GM19372 (cell line): ENCODE measurements around the gene SLC41A1.
"Not testable (repeated sequence)": the region's sequence is repeated elsewhere in the genome, so short reads cannot be mapped to it uniquely, and the experiment has no call there.

Experiments
- ATAC-seq: cut with Tn5 transposase; IDR thresholded peaks from one replicate; pipeline ENCODE4 v1.9.1; 2021; ENCODE audit warnings: mild to moderate bottlenecking, low read depth, moderate library complexity; ENCODE audit not compliant: unreplicated experiment

SLC41A1 gene

GRCh38 chr1:205812878-205813754, at the start of gene SLC41A1:
SLC41A1 (minus strand) TSS chr1:205813198; CDS start chr1:205810441, 2,757 bp downstream.
- ATAC-seq, result peak; percentile 83

- no peak for ATAC-seq
These were observed 48.5 kb upstream of the SLC41A1 start for GRCh38 chr1:205861540-205861939.

- no peak for ATAC-seq
These were observed 45.4 kb upstream of the SLC41A1 start for GRCh38 chr1:205858141-205858961.

- ATAC-seq, result not testable (repeated sequence)
These were observed 44.5 kb upstream of the SLC41A1 start for GRCh38 chr1:205857501-205857900.

- no peak for ATAC-seq
These were observed 43.4 kb upstream of the SLC41A1 start for GRCh38 chr1:205856433-205856832.

- ATAC-seq, result no peak
These were observed 40.0 kb upstream of the SLC41A1 start for GRCh38 chr1:205852969-205853368.

GRCh38 chr1:205851993-205852392, 39.0 kb upstream of the SLC41A1 start:
- ATAC-seq, result no peak

GRCh38 chr1:205849619-205850355, 36.8 kb upstream of the SLC41A1 start, which contains the start of gene PM20D1:
PM20D1 (minus strand) TSS chr1:205850132; CDS start chr1:205850072, 60 bp downstream.
- peak; percentile 98 for ATAC-seq

GRCh38 chr1:205843036-205843859, 30.2 kb upstream of the SLC41A1 start:
- no peak for ATAC-seq

- ATAC-seq, result no peak
These were observed 29.2 kb upstream of the SLC41A1 start for GRCh38 chr1:205842229-205842628.

- no peak for ATAC-seq
These were observed 27.3 kb upstream of the SLC41A1 start for GRCh38 chr1:205840146-205840923.

- no peak for ATAC-seq
These were observed 24.5 kb upstream of the SLC41A1 start for GRCh38 chr1:205837382-205837970.

GRCh38 chr1:205834751-205835150, 21.8 kb upstream of the SLC41A1 start:
- ATAC-seq, result no peak

- no peak for ATAC-seq
These were observed 19.3 kb upstream of the SLC41A1 start for GRCh38 chr1:205832326-205832751.

- no peak for ATAC-seq
These were observed 14.6 kb upstream of the SLC41A1 start for GRCh38 chr1:205827623-205828022.

- ATAC-seq, result no peak
These were observed 14.0 kb upstream of the SLC41A1 start for GRCh38 chr1:205826995-205827394.

- ATAC-seq, result no peak
These were observed 13.2 kb upstream of the SLC41A1 start for GRCh38 chr1:205826016-205826806.

- ATAC-seq, result no peak
These were observed 11.2 kb upstream of the SLC41A1 start for GRCh38 chr1:205824180-205824579.
